Gastrocnemius medialis (tissue), 4 donors: ENCODE measurements around the gene RBM17.

Source experiments
- POLR2A ChIP-seq, 2 donors: fragments of 450-650 bp; IDR thresholded peaks; one replicate each; pipeline ENCODE4 v1.6.1; 2017; ENCODE audit warnings: antibody characterized with exemption in 2 of 2, mild to moderate bottlenecking in 2 of 2, moderate library complexity in 2 of 2
- TF ChIP-seq, protein P1 (sequence below), 5 experiments: fragments of 450-650 bp in 3 of 5; fragments of 200-600 bp in 2 of 5; sonication (generic) in 2 of 5; IDR thresholded peaks in 4 of 5; conservative IDR thresholded peaks in 1 of 5; 1 replicate in 4 of 5; 2 replicates in 1 of 5; pipeline ENCODE4 v1.5.1; 2016 to 2019; ENCODE audit warnings: antibody characterized with exemption in 5 of 5, mild to moderate bottlenecking in 3 of 5, moderate library complexity in 3 of 5

GRCh38 chr10:6148251-6148701 lies 59.4 kb downstream of the RBM17 start:
- TF ChIP-seq, protein P1, sequence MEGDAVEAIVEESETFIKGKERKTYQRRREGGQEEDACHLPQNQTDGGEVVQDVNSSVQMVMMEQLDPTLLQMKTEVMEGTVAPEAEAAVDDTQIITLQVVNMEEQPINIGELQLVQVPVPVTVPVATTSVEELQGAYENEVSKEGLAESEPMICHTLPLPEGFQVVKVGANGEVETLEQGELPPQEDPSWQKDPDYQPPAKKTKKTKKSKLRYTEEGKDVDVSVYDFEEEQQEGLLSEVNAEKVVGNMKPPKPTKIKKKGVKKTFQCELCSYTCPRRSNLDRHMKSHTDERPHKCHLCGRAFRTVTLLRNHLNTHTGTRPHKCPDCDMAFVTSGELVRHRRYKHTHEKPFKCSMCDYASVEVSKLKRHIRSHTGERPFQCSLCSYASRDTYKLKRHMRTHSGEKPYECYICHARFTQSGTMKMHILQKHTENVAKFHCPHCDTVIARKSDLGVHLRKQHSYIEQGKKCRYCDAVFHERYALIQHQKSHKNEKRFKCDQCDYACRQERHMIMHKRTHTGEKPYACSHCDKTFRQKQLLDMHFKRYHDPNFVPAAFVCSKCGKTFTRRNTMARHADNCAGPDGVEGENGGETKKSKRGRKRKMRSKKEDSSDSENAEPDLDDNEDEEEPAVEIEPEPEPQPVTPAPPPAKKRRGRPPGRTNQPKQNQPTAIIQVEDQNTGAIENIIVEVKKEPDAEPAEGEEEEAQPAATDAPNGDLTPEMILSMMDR (IDR thresholded peaks at IDR 0.05 in 4 of 5, conservative IDR thresholded peaks at IDR 0.05 in 1 of 5): no peak
- TF ChIP-seq POLR2A (IDR thresholded peaks at IDR 0.05): peak in 1 of 2 donors; percentile 9
